HPDE6-E6E7 (cell line): ENCODE results near the gene ATP8B3.

Experiments used
- DNase-seq: peaks from one replicate; pipeline ENCODE4 v3.0.0; 2011; ENCODE audit warnings: missing footprints; ENCODE audit errors: extremely low spot score

Gene ATP8B3

DNA sequence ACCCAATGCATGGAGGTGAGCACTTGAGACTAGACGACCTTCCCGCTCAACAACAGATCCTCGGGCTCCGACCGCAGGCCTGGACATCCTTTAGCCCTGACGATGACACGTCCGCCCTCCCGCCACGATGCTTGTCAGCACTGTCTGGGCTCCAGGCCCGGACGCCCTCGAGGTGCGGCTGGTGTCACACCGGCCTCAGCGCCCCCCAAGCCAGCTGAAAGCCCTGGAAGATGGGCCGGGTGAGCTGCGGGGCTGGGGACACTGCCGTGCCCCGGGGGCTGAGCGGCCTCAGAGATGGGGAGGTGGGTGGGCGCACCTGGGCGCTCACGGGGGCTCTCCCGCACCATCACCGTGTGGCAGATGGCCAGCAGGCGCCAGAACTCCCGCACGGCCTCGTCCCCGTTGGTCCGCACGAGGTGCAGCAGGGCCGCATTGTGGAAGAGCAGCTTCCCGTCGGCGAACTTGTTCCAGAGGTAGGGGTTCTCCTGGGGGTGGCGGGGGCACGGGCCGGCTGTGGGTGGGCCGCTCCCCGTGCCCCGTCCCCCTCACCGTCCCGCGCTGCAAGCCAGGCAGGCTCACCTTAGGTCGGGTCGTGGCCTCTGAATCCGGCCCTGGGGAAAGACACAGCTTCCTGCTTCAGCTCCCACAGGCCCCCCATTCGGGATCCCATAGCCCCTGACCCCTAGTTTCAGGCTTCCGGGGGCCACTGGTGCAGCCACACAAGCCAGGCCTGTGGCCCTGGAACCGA lies 15.5 kb downstream of the ATP8B3 start:
- DNase-seq, result no peak

DNA sequence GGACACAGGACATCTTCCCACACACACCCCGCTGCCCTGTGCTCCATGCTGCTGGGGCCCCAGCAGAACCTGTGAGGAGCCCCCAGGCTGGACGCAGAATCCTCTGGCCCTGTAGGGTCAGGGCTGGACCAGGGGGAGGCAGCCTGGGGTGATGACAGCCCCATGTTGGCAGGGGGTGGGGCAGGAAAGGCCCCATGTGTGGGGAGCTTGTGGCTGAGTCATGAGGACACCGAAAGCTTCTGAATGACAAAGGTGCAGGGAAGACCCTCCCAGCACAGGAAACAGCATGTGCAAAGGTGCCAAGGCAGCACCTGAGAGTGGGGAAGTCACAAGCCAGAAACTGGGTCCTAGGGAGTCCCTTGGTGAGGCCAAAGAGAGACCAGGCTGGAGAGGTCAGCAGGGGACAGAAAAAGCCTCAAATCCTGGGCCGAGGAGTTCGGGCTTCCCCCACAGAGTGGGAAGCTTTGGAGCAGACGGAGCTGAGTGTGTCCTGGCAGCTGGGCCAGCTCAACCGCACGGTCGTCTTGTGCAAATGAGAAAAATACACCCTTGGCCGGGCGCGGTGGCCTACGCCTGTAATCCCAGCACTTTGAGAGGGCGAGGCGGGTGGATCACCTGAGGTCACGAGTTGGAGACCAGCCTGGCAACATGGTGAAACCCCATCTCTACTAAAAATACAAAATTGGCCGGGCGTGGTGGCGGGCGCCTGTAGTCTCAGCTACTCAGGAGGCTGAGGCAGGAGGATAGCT lies 17.5 kb downstream of the ATP8B3 start:
- DNase-seq, result no peak

GRCh38 chr19:1791879-1792278 lies 20.2 kb downstream of the ATP8B3 start:
- no peak for DNase-seq

- DNase-seq, result no peak
Measured at GRCh38 chr19:1790054-1790792, 21.9 kb downstream of the ATP8B3 start.

DNA sequence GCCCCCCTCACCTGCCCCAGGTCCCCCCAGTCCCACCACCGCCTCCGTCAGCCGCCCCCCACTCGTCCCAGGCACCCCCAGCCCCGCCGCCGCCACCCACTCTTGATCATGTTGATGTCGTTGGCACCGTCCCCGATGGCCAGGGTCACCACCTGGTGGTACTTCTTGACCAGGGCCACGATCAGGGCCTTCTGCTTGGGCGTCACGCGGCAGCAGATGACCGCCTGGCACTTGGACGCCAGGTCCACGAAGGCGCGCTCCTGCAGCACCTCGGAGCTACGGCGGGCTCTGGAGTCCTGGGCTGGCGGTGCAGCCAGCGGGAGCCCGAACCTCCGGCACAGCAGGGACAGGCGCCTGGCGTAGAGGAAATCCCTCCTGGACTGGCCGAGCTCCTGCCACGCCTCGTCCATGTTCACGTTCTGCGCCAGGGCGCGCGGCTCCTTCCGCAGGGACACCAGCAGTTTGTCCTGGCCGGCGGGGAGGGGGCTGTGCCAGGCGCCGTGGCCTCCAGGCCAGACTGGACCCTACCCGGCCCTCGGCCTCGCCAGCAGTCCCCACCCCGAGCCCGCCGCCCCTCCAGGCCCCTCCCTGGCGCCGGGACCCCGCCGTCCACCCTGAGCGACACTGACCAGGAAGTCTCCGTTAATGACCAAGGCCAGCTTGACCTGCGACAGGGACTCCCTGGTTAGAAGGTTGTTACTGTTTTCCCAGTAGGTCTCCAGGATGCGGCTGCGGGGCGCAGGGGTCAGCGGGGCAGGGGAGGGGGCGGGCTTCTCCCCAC lies 22.6 kb downstream of the ATP8B3 start:
- no peak for DNase-seq

GRCh38 chr19:1787116-1787515 lies 25.0 kb downstream of the ATP8B3 start:
- no peak for DNase-seq

DNA sequence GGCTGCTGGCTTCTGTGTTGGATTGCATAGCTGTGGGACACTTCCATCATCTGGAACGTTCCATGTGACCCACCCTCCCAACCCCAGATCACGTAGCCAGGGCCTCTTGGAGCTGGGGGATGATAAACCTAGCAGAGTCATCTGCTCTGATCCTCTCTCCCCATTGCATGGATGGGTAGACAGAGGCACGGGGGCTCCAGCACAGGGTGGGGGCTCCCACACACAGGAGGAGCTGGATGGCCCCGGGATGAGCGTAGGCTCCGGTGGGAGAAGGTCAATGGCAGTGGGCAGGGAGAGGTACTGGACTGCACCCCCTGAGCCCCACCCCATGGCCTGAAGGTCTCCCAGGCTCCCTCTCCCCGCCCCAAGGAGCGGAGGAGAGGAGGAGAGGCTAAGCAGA lies 25.4 kb downstream of the ATP8B3 start:
- no peak for DNase-seq

DNA sequence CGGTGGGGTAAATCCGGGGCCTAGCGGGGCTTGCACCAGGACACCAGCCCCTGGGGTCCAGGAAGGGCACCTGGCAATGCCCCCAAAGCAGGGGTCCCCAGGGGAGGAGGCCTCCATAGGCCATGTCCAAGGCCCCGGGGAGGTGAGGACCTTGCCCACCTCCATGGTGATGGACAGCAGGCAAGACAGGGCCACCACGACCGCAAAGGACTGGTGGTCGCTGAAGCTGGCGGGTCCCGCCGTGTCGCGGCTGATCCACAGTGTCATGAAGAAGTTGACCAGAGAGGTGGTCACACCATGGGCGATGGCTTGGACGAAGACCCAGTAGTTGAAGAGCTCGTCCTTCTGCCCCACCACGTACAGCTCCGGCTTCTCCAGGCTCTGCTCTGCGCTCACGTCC lies 26.8 kb downstream of the ATP8B3 start:
- no peak for DNase-seq

DNA sequence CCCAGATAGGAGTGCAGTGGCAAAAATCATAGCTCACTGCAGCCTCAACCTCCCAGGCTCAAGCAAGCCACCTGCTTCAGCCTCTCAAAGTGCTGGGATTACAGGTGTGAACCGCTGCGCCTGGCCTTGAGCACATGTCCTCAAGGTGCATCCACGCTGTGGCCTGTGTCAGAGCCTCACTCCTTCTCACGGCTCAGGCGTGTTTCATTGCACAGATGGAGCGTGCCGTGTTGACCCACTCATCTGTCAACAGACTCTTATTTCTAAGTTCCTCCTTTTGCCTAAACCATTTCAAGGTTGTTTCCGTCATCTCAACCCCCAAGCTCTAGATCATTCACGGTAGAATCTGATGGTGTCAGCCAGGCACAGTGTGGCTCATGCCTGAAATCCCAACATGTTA lies 28.2 kb downstream of the ATP8B3 start:
- DNase-seq, result no peak

DNA sequence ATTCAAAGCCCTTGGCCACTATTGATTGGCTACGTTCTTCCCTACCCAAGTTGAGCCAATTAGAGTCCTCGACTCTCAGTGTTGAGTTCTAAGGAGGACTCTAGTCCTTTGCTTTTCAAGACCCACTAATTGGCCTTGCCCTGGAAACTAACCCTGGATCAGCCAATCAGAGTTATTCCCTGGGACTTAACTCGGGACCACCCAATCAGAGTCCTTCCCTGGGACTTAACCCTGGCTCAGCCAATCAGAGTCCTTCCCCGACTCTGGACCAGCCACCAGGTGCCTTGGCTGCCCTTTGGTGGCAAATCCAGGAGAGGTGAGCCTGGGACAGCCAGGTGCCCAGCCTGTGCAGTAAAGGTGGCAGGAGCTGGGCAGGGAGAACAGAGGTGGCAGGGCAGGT lies 28.7 kb downstream of the ATP8B3 start:
- no peak for DNase-seq

- DNase-seq, result no peak
Measured at GRCh38 chr19:1782521-1782920, 29.6 kb downstream of the ATP8B3 start.

DNA sequence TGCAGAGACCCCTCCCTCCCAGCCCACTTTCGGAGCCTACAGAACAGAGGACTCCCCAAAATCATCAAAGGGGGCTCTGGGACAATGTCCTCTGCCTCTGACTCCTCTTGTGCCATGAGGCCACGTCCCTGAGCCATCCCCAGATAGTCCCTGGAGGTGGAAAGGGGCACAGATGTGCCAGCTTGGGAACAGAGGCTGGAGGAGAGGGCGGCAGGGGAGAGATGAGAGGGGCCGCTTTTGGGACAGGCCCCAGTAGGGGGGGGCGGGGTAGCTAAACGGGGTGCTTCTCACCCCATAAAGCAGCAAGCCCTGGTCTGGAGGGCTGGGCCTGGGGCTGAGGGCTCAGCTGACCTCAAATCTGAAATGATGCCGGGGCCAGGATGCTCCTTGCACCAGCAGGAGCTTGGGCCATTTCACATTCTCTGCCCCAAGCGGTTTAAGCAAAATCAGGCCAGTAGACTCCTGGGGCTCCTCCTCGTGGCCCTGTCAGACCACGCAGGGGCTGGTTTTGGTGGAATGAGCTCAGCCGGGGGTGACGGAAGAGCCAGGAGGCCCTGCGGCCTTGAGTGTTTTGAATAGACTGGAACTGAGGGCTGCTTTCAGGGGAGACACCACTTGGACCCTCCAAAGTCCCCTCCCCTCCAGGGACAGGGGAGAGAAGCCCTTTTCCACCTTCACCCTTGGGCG lies 31.7 kb downstream of the ATP8B3 start:
- DNase-seq, result no peak

DNA sequence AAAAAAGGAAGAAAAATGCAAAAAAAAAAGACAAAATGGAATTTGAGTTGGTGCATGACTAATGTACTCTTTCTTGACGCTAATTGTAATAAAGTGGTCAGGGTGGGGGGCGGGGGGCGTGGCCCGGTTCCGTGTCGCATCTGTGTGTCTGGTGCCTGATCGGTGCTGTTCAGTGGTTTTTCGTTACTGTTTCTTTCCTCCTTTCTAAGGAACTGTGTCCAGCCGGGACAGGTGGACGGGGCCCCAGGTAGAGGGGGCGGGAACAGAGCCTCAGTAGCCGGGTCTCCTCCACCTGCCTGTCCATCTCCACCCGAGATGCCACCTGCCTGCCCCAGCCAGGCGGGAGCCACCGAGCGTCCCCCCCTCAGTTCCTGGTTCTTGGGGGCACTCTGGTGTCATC lies 32.5 kb downstream of the ATP8B3 start:
- DNase-seq, result no peak

- no peak for DNase-seq
Measured at GRCh38 chr19:1777149-1777548, 34.9 kb downstream of the ATP8B3 start.

DNA sequence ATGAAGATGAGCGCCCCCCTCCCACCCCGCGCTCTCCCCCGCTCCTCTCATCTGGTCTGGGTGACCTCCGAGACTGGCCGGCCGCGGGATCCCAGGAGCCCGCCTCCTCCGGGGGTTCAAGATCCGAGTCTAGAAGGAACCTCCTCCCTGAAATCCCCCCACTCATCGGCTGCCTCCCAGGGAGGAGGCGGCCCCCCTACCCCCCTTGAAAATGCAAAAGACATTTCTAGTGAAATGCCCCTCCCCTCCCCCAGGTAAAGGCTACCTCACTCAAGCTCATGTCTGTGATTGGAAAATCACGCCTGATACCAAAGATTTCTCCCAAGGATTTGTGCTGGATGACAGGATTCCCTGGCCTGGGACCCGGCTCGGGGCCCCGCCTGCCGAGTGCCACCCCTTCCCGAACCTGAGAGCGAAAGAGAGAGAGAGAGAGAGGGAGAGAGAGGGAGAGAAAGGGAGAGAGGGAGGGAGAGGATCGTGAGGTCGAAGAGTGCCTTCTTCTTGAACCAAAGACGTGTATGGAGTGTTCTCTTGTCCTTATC lies 35.4 kb downstream of the ATP8B3 start:
- no peak for DNase-seq

- no peak for DNase-seq
Measured at GRCh38 chr19:1775951-1776605, 36.0 kb downstream of the ATP8B3 start.

GRCh38 chr19:1774989-1775772 lies 36.9 kb downstream of the ATP8B3 start:
- no peak for DNase-seq

GRCh38 chr19:1773184-1773583 lies 38.9 kb downstream of the ATP8B3 start:
- DNase-seq, result peak; percentile 95

DNA sequence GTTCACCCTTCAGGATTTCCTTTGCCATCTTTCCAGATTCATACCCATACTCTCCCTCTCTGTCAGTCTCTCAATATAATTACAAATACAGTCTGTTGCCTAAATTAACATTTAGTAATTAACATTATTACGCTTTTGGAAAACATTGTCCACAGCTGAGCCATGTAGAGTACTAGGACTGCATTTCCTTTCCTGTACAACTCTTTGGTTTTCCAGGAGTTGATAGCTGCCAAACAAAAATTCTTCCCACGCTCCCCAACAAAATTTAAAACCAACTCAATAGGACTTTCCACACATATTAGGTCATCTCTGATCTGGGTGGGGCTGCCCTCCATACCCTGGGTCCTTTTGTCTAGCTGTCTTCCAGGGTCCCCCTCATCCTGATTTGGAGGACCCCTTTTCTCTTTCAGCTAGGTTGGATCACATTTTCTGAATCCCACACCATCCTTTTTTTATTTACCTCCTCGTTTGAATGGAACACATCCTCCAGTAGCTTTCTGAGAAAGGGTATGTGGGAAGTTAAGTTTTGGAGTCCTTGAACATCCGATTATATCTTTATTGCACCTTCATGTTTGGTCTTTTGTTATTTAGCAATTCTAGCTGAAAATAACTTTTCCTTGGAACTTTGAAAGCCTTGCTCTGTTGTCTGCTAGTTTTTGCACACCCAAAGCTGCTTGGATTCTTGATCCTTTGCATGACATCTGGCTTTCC lies 41.1 kb downstream of the ATP8B3 start:
- no peak for DNase-seq
